ENCODE data around the gene RUFY1.
A peak's percentile ranks its signal among the peaks of the same experiment; 100 is the strongest.
"Not testable (repeated sequence)": the region's sequence is repeated elsewhere in the genome, so short reads cannot be mapped to it uniquely, and the experiment has no call there.

RUFY1 gene

DNA sequence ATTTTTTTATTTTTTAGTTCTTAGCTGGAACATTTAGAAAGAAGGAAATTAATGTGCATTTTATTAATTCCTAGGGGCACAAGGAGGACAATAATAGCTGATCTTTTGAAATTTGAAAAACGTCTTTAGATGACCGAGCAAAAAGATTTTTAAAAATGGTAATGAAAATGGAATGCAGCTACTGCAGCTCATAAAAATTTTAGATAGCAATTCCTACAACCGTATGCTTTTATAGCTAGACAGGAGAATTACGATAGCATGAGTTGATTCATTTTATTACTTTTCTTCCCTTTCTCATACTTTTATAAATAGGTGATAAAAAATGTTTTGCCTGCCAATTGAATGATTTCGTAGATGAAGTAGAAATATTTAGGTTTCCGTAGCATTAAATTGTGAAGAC, 13.7 kb upstream of the RUFY1 start:
- no peak for DNase-seq

DNA sequence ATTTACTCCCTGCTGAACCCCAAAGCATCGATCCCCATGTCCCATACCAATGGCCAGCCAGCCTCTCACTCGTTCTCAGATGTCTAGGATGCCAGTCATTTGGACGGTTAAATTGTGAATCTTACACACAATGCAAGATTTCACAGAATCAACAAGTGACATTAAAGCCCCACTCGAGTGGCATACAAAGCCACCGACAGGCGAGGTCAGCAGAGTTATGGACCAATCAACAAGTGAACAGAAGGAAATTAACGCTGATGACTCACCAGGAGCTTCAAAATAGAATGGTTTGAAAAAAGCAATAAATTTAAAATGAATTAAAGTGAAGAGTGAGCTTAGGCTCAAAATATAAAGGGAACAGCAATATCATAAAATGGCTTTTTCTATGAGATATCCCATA, 8.2 kb upstream of the RUFY1 start:
- DNase-seq, result no peak

DNA sequence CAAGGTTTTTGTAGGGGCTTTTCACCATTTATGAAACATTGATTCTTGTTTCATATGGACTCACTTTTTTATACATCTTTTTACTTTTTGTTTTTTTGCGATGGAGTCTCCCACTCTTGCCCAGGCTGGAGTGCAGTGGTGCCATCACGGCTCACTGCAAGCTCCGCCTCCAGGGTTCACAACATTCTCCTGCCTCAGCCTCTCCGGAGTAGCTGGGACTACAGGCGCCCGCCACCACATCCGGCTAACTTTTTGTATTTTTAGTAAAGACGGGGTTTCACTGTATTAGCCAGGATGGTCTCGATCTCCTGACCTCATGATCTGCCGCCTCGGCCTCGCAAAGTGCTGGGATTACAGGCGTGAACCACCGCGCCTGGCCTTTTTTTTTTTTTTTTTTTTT, 7.1 kb upstream of the RUFY1 start:
- not testable (repeated sequence) for DNase-seq

DNA sequence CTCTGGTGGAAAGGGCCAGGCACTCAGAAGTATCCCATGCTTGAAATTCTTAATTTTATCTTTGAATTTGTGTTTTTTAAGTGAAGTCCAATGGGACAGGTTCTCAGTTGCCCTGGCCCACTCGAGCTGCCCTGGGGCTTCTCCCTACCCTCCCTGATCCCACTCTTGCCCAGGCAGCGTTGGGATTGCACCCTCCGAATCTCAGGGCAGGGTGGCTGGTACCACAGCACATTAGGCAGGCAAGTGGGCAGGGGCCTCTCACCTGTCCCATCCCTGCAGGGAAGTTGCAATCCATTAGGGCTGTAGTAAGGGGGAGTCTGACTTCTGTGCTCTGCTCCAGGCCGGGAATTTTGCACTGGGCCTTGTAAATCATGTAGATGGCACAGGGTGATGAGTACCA, 2.7 kb downstream of the RUFY1 start:
- DNase-seq, result no peak

DNA sequence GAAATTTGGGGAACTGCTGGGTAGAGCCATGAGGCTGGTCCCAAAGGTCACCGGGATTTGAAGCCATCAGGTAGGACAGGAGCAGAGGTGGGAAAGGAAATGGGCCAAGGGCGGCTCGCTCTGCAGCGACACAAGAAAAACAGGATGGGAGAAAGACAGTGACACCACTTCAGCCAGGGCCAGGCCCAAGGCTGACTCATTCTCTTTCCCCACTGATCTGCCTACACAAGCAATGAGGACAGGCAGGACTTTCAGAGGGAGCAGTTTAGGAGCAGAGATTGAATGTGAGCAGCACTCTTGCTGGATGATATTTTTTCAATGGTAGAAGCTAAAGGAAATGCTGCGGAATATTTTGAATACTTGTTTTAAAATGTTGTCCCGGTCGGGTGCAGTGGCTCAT, 3.5 kb downstream of the RUFY1 start:
- peak; percentile 47 for DNase-seq

DNA sequence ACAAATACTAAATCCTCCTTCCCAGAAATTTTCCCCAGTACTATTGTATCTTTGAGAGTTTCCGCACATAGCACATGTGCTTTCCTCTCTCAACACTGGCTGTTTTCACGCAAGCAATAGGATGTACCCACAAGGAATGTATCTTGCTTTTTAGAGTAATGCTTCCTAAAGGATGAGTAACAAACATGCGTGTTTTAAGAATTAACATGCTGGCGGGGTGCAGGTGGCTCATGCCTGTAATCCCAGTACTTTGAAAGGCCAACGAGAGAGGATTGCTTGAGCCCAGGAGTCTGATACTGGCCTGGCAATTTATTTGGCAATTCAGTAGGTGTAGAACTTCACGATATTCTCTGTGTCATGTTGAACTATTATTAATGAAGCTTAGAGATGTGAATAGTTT, 4.6 kb downstream of the RUFY1 start:
- DNase-seq, result no peak

DNA sequence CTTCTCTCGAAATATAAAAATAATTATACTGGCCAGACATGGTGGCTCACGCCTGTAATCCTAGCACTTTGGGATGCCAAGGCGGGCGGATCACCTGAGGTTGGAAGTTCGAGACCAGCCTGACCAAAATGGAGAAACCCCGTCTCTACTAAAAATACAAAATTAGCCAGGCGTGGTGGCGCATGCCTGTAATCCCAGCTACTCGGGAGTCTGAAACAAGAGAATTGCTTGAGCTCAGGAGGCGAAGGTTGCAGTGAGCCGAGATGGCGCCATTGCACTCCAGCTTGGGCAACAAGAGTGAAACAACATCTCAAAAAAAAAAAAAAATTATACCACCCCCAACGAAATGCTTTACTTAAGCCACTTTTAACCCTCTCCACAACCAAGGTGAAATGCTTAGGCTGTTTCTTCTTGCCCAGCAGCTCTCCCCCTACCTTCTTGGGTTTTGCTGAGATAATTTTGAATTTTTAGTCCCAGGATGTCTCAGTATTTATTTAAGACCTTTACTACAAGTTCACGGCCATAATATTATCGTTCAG, 8.0 kb downstream of the RUFY1 start:
- not testable (repeated sequence) for DNase-seq

DNA sequence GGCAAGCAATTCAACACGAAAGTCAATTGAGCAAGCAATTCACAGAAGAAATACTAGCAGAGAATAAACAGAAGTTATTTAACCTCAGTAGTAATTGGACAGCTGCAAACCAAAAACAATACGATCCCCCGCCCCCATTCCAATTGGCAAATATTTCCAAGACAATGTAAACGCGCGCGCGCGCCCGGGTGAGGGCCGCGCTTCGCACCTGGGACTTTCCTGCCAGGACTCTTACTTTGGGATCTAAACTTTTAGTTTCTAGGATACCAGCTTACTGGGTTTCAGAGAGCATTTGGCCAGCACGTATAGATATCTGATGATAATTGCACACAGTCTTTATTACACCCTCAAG, 8.6 kb downstream of the RUFY1 start:
- peak; percentile 49 for DNase-seq

DNA sequence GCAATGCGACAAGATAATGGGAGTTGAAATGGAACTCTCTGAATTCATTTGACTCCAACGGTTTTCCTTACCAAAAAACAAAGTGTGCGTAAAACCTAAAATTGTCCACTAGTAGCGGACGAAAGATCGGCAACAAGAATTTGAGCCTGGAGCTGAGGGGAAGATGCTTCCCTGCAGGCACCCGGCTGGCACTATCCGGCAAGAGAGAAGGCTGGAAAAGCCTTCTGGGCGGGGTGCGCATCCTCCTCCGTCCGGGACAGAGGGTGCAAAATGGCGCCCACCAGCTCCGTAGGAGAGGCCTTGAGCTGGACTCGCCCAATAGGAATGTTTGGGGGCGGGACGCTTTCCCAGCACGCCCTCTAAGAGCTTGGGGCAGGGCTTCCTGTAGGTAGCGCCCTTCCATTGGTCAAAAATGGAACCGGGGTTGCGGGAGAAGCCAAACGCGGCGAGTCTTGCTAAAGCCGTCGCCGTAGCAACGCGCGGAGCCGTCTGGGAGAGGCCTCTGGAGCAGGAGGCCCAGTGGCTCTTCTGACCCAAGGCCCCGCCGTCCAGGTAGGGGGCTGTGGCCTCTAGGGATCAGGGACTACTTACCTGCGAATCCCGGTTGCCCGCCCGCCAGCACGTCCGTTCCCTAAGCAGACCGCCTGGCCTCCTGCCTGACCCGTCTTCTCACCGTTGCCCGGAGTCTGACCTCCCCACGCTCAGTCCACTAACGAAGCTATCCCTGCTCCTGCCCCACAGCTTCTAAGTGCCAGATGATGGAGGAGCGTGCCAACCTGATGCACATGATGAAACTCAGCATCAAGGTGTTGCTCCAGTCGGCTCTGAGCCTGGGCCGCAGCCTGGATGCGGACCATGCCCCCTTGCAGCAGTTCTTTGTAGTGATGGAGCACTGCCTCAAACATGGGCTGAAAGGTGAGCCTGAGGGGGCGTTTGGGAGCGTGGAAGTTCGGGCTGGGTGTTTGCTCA, 9.2 kb downstream of the RUFY1 start:
- peak; percentile 99 for DNase-seq

DNA sequence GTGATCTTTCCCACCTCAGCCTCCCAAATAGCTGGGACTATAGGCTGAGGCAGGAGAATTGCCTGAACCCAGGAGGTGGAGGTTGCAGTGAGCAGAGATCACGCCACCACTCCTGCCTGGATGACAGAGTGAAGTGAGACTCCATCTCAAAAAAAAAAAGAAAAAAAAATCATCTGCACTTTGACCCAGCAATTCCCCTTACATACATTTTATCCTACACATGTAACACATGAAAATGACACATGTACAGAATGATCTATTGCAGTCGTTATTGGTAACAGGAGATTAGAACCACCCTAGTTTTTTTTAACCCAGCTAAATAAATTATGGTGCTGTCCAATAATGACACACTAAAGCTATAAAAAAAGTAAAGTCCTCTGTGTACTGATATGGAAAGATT, 14.2 kb downstream of the RUFY1 start:
- no peak for DNase-seq

DNA sequence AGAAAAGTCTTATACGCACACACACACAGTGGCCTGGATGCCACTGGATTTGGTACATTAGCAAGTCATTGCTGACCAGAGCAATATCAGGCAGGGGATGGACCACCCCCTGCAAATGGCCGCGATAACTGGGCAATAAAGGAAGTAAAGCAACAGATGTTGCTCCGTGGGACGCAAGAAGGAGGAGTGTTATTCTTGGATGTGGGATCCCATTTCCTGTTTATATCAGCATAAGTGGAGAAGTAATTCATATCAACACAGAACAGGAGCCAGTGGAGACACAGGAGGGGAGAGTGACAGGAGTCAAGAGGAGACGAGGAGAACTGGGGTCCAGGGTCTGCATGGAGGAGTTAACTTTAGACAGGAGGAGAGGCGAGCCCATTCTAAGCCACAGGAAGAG, 18.4 kb downstream of the RUFY1 start:
- DNase-seq, result no peak

DNA sequence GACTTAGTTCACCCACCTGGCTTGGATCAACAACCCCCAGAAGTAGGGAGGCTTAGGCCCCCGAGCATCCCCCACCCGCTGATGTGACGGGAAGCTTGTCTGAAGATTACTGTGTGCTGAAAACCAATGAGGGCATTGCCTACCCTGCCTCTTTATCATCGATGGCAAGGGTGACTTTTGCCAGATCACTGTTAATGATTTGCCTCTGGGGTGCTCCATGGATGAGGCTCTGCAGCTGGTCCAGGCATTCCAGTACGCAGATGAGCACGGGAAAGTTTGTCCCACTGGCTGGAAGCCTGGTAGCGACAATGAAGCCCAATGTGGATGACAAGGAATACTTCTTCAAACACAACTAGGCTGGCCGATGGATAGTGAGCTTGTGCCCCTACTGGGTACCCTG, 22.0 kb downstream of the RUFY1 start:
- no peak for DNase-seq

DNA sequence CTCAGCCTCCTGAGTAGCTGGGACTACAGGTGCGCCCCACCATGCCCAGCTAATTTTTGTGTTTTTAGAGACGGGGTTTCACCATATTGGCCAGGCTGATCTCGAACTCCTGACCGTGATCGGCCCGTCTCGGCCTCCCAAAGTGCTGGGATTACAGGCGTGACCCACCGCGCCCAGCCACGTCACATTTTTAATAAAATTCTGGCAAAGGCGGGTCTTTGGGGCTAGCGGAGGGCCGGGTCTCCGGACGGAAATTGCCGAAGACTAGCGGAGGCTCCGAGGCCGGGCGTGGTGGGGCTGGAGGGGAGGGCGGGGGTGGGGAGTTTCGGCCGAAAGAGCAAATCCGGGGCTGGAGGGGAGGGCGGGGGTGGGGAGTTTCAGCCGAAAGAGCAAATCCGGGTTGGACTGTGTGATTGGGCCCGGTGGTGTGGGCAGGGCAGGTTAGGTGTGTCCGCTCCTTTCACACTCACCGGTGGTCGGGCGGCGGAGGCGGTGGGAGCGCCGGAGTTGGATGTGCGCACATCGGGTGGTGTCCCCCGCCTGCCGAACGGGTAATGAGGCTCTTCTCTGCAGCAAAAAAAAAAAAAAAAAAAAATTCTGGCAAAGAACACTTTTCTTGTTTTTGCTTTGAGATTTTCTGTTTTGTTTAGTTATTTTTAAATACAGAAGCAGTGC, 27.1 kb downstream of the RUFY1 start:
- DNase-seq, result no peak

DNA sequence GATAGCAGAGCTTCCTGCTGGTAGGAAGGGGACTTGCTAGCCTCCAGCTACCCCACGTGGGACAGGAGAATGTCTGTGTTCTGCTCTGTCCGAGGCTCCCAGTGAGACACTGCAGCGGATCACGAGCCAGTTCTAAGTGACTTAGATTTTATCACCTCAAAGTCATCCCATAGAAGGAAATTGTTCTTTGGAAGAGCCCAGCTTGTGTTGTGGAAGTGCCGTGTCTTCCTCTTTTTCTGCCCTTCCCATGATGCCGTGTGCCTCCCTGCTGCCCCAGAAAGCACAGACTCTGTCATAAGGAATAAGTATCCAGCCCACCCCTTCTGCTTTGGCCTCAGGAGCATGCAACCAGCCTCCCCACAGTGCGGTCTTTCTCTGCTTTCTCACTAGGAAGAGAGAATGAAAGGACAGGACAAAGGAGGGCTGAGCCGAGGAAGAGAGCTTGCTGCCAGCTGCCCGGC, 35.6 kb downstream of the RUFY1 start:
- DNase-seq, result no peak

DNA sequence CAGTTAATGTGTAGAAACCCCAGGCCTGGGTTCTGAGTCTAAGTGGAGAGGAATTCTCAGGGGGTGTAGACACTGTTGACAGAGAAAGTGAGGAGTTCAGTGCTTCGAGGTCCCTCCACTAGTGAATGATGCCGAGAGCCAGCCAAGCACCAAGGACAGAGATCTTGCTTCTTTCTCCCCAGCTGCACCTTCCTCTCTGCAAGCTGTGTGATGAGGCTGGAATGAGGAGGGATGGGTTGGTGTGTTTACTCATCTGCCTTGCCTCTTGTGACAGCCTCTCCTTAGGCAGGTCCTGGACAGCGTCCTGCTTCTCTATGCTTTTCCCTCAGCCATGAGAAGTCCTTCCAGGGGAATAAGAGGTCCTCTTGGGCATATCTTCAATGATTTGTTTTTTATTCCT, 37.8 kb downstream of the RUFY1 start:
- DNase-seq, result peak; percentile 5

DNA sequence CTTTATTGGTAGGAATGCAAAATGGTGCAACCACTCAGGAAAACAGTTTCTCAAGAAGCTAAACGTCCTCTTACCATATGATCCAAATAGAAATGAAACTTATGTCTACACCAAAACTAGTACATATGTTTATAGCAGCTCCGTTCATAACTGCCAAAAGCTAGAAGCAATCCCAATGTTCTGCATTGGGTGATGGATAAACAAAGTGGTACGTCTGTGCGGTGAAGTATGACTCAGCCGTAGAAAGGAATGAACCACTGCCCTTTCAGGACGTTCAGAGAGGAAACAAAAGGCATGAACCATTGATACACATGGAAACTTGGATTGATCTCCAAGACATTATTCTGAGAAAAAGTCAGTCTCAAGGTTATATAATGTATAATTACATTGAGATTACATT, 45.6 kb downstream of the RUFY1 start:
- DNase-seq, result peak; percentile 10

DNA sequence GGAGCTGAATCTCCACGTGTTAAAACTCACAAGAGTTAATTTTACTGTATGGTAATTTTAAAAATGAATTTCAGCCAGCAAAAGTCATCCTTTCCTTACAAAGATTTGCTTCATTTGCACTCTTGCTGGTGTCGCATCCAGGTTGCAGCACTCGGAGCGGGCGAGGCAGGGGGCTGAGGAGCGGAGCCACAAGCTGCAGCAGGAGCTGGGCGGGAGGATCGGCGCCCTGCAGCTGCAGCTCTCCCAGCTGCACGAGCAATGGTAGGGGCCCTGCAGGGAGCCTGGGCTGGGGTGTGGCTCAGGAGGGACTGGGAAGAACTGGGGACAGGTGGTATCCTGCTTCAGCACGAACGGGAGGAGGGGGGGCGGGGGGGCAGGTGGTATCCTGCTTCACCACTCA, 46.1 kb downstream of the RUFY1 start:
- DNase-seq, result no peak

DNA sequence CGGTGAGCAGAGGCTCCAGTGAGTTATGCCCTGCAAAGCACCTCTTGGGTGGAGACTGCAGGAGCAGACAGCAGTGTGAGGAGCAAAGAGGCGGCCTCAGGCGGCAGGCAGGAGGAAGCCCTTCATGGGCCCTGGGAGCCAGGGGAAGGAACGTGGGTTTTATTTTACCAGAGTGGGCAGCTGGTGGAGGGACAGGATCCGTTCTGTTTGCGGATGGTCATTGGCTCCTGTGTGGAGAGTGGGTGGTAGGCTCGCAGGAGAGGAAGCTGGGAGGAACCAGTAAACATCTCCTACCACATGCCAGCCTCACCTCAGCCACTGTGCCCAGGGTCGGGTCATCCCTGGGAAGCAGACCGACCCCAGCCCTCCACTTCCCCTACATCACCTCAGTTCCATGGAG, 48.7 kb downstream of the RUFY1 start:
- DNase-seq, result no peak

DNA sequence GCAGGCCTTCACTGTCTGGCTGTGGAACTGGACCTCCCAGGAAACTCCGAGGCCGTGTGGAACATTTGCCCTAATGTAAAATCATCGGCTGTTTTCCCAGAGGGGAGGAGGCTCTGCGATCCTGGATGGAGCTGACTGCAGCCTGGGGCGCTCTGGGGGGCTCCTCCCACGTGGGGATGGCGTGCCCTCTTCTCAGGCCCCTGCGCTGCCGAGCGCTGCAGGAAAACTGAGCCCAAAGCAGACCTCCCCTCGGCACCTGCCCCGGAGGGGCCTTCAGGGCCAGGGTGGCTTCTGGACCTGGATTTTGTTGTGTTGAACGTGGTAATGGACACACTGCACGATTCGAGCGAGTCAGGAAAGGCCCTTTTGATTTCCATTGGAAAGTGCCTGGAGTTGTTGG, 49.2 kb downstream of the RUFY1 start:
- no peak for DNase-seq

DNA sequence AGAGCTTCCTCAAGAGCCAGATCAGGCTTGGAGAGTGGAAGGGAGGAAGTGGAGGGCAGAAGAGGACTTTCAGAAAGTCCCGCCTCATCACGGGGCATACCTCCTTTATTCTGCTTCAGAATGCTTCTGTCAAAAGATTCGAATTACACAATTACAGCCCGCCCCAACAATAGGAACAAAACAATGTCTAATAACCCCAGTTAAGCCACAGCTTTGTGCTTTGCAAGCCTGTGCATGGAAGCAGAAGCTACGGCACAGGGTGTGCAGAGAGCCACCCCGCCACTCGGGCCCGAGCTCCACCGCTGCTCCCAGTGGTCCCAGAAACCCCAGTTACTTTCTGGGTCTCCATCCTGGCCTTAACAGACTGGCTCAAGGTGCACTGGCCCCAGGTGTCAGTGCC, 49.6 kb downstream of the RUFY1 start:
- no peak for DNase-seq

DNA sequence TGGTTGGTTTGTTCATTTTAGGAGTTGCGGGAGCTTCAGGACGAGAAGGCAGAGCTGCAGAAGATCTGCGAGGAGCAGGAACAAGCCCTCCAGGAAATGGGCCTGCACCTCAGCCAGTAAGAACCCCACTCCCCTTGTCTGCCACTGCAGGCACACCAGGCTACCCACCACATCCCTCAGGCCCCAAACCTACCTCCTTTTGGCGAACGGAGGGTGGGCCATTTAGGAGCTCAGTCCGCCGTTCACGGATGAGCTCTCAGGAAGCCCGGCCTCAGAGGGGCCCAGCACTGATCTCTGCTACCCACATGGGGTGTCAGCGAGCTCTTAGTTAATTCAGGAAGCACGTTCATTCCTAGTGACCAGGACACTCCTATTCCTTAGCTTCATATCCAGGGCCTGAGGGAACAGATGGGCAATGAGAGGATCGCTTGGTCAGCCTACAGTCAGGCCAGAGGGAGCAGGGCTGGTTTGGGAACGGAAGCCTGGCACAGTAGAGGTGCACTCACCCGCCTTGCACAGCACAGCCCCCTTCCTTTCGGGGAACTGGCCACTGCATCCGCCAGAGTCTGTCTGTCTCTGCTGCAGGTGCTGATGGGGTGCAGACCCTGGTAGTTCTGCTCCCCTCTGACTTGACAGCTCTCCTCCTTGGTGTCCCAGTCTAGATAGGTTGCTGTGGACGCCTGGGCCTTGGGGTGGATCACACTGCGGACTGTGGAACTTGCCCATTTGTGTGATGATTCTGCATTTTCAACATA, 51.7 kb downstream of the RUFY1 start:
- DNase-seq, result no peak

DNA sequence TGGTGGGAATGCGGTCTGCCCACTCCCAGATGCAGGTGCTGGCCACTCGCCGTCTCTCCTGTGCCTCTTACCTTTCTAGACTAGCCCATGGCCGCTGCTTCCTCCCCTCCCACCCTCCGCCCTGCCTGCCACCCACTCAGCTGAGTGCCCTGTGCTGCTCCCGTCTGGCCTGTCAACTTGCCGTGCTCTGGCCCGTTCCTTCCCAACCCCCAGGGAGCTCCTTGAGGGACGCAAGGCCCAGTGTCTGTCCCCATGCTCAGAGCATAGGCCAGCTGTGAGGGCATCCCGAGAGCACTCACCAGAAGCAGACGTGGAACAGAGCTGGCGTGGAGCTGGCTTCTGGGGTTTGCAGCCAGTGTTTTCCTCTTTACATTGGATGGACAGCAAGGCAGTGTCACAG, 53.0 kb downstream of the RUFY1 start:
- DNase-seq, result no peak
